OCI-LY7 (cell line): ENCODE results near the gene ZNF732. TPM values are rescaled to one million over a fixed set of nuclear protein-coding genes. Genes with fewer than 3 reads are reported as not detected.

ENCODE experiments used
- BruUV-seq: library from RNA; stranded (reverse); fragments of 400-500 nt; replicated peaks from 2 replicates; lab custom pipeline; 2021; lab: Mats Ljungman, UMichigan
- CTCF ChIA-PET: fragments of 300-600 bp; sonication (Branson Sonifier 250); formaldehyde crosslinking; loops from one replicate; lab custom pipeline; 2022; ENCODE audit warnings: antibody characterized with exemption; ENCODE audit not compliant: unreplicated experiment; lab: Charles Lee
- POLR2A ChIA-PET: fragments of 300-600 bp; sonication (Branson Sonifier 250); formaldehyde crosslinking; loops from one replicate; lab custom pipeline; 2022; ENCODE audit warnings: antibody characterized with exemption; lab: Charles Lee
- DNase-seq: peaks from one replicate; pipeline ENCODE4 v3.0.0-alpha.2; 2015; ENCODE audit warnings: low spot score
- H2AFZ ChIP-seq: fragments of 200-600 bp; sonication (generic), shearing (Covaris generic); 2 replicates; pipeline ENCODE4 v1.6.1; 2014; ENCODE audit warnings: mild to moderate bottlenecking, antibody characterized with exemption, low read length, moderate library complexity
- H3K27ac ChIP-seq: fragments of 200-600 bp; sonication (generic); 2 replicates; pipeline ENCODE4 v1.5.1; 2014; ENCODE audit warnings: mixed run types, low read depth, mild to moderate bottlenecking, moderate library complexity, low read length, inconsistent platforms; ENCODE audit not compliant: poor library complexity, severe bottlenecking
- H3K36me3 ChIP-seq: fragments of 200-600 bp; sonication (generic); 2 replicates; pipeline ENCODE4 v1.6.1; 2014; ENCODE audit warnings: mild to moderate bottlenecking, antibody characterized with exemption, low read length, moderate library complexity, mixed read lengths; ENCODE audit not compliant: insufficient read depth
- H3K4me1 ChIP-seq: fragments of 200-600 bp; sonication (generic); 2 replicates; pipeline ENCODE4 v1.5.1; 2014; ENCODE audit warnings: mild to moderate bottlenecking, low read length; ENCODE audit not compliant: insufficient read depth, poor library complexity, severe bottlenecking
- H3K4me2 ChIP-seq: fragments of 200-600 bp; sonication (generic); 2 replicates; pipeline ENCODE4 v1.6.1; 2014; ENCODE audit warnings: mild to moderate bottlenecking, low read length
- H3K4me3 ChIP-seq: fragments of 200-600 bp; sonication (generic); 2 replicates; pipeline ENCODE4 v1.5.1; 2014; ENCODE audit warnings: mild to moderate bottlenecking, low read depth, low read length; ENCODE audit not compliant: poor library complexity, severe bottlenecking
- H3K79me2 ChIP-seq: fragments of 200-600 bp; sonication (generic); 2 replicates; pipeline ENCODE4 v1.6.1; 2016; ENCODE audit warnings: low read depth, mild to moderate bottlenecking, low read length, moderate library complexity, mixed read lengths; ENCODE audit not compliant: insufficient read depth
- H3K9me2 ChIP-seq: fragments of 200-600 bp; sonication (generic); 2 replicates; pipeline ENCODE4 v1.6.1; 2016; ENCODE audit warnings: mild to moderate bottlenecking, low read length, mixed read lengths; ENCODE audit not compliant: insufficient read depth
- H3K9me3 ChIP-seq: fragments of 200-600 bp; sonication (generic); 2 replicates; pipeline ENCODE4 v1.6.1; 2014; ENCODE audit warnings: mild to moderate bottlenecking, mixed run types, low read length, mixed read lengths
- H4K20me1 ChIP-seq: fragments of 200-600 bp; sonication (generic); 2 replicates; pipeline ENCODE4 v1.6.1; 2014; ENCODE audit warnings: mild to moderate bottlenecking, antibody characterized with exemption, low read length, moderate library complexity, mixed read lengths; ENCODE audit not compliant: insufficient read depth
- CTCF ChIP-seq: fragments of 200-600 bp; sonication (generic); conservative IDR thresholded peaks from 2 replicates; pipeline ENCODE4 v1.5.1; 2014; ENCODE audit warnings: mild to moderate bottlenecking, antibody characterized with exemption, low read length, moderate library complexity, mixed read lengths
- EZH2phosphoT487 ChIP-seq: fragments of 200-600 bp; sonication (generic); IDR thresholded peaks from 2 replicates; pipeline ENCODE4 v1.6.1; 2018; ENCODE audit warnings: low read depth, borderline replicate concordance, mild to moderate bottlenecking, mixed run types, antibody characterized with exemption, low read length, moderate library complexity, mixed read lengths
- intact Hi-C: fragments of 100-400 bp; cut with micrococcal nuclease; formaldehyde crosslinking; loops from one replicate; pipeline ENCODE4 v1.10.0; 2022; ENCODE audit not compliant: unreplicated experiment
- total RNA-seq, 2 experiments: library from RNA; depleted of rRNA in 1 of 2; stranded (reverse); fragments of >200 nt in 1 of 2; shearing (Covaris generic) in 1 of 2; gene quantifications; 2 replicates each; pipeline ENCODE4 v1.2.3, GENCODE V29; 2014 to 2022

ZNF732 gene
- total RNA-seq, 2 experiments from 2014 or later = not detected

- peaks cover 50% of the 10 kb centered on the region for H3K36me3 ChIP-seq
- no peak overlapping the region for H2AFZ ChIP-seq
- TF ChIP-seq EZH2phosphoT487 (no peak), CTCF (no peak)
- no peak overlapping the region for H3K27ac ChIP-seq
- peaks cover 4% of the 10 kb centered on the region for H3K4me1 ChIP-seq
- H3K4me2 ChIP-seq = peak overlapping the region; percentile 69
- ChIA-PET POLR2A (no interaction called here), CTCF (no interaction called here)
- H3K4me3 ChIP-seq = peak overlapping the region; percentile 89
- H3K79me2 ChIP-seq = peaks cover 47% of the 10 kb centered on the region; the same call in 1 of the 2 replicates
- H4K20me1 ChIP-seq = no peaks in the 10 kb centered on the region
- intact Hi-C loops = no loop called here
- no peaks in the 10 kb centered on the region for H3K9me2 ChIP-seq
- peaks cover 27% of the 10 kb centered on the region; the same call in 1 of the 2 replicates for H3K9me3 ChIP-seq
- DNase-seq = no peak
- BruUV-seq = no TSS peak
Observed at GRCh38 chr4:338759-339097, 33.5 kb upstream of the ZNF732 start.

- POLR2A ChIA-PET = no interaction called here
- Histone ChIP-seq H3K9me3 (peaks cover 25% of the 10 kb centered on the region; the same call in 1 of the 2 replicates), H3K9me2 (no peaks in the 10 kb centered on the region), H3K79me2 (peaks cover 47% of the 10 kb centered on the region; the same call in 1 of the 2 replicates), H2AFZ (peak overlapping the region; percentile 85; the same call in 1 of the 2 replicates), H3K4me1 (peaks cover 4% of the 10 kb centered on the region), H4K20me1 (no peaks in the 10 kb centered on the region), H3K4me2 (peak overlapping the region; percentile 69), H3K27ac (no peak overlapping the region), H3K36me3 (peaks cover 46% of the 10 kb centered on the region), H3K4me3 (peak overlapping the region; percentile 89)
- no TSS peak for BruUV-seq
- TF ChIP-seq EZH2phosphoT487 = no peak
- TF ChIP-seq CTCF = no peak
- CTCF ChIA-PET = no interaction called here
- no peak for DNase-seq
- intact Hi-C loops = no loop called here
Observed at GRCh38 chr4:337932-338758, 32.9 kb upstream of the ZNF732 start.
